ENCODE measurements around the gene ZNF384. TPM values are rescaled to one million over a fixed set of nuclear protein-coding genes. Genes with fewer than 3 reads are reported as not detected.
"Not testable (repeated sequence)": the region's sequence is repeated elsewhere in the genome, so short reads cannot be mapped to it uniquely, and the experiment has no call there.

ZNF384 gene
- polyA plus RNA-seq (ENCODE audit: insufficient read length in 4 of 4): 100 to 1,000 TPM in 2 of 4 donors, 10 to 100 TPM in 2; 68.1 to 109 (median 90.5) TPM

GRCh38 chr12:6688999-6689882 is at the start of gene ZNF384:
Gene ZNF384, minus strand, starts transcription at chr12:6689375. Its CDS starts 9,855 bp downstream, at chr12:6679520.
- peak; percentile 95 to 99 (median 97) for DNase-seq (ENCODE audit: low read depth in 4 of 4, low spot score in 2 of 4)

- no peak for DNase-seq (ENCODE audit: low read depth in 4 of 4, low spot score in 2 of 4)
These were observed 47.6 kb upstream of the ZNF384 start for GRCh38 chr12:6736754-6737153.

GRCh38 chr12:6735448-6736191 is 46.4 kb upstream of the ZNF384 start:
- DNase-seq (ENCODE audit: low read depth in 4 of 4, low spot score in 2 of 4): peak in 2 of 4 donors; percentile 7 to 43

GRCh38 chr12:6734506-6735387 is 45.6 kb upstream of the ZNF384 start:
- DNase-seq (ENCODE audit: low read depth in 4 of 4, low spot score in 2 of 4): no peak

- no peak for DNase-seq (ENCODE audit: low read depth in 4 of 4, low spot score in 2 of 4)
These were observed 41.0 kb upstream of the ZNF384 start for GRCh38 chr12:6730169-6730568.

- no peak for DNase-seq (ENCODE audit: low read depth in 4 of 4, low spot score in 2 of 4)
These were observed 40.0 kb upstream of the ZNF384 start for GRCh38 chr12:6729186-6729585.

GRCh38 chr12:6725350-6725749 is 36.2 kb upstream of the ZNF384 start:
- DNase-seq (ENCODE audit: low read depth in 4 of 4, low spot score in 2 of 4): no peak

- DNase-seq (ENCODE audit: low read depth in 4 of 4, low spot score in 2 of 4): no peak
These were observed 35.2 kb upstream of the ZNF384 start for GRCh38 chr12:6724409-6724797.

- peak; percentile 84 to 97 (median 92) for DNase-seq (ENCODE audit: low read depth in 4 of 4, low spot score in 2 of 4)
These were observed 34.6 kb upstream of the ZNF384 start, which contains the start of gene COPS7A for GRCh38 chr12:6723607-6724408. Gene COPS7A, plus strand, starts transcription at chr12:6724046. Its CDS starts 611 bp downstream, at chr12:6724657.

- no peak for DNase-seq (ENCODE audit: low read depth in 4 of 4, low spot score in 2 of 4)
These were observed 33.7 kb upstream of the ZNF384 start for GRCh38 chr12:6722863-6723262.

GRCh38 chr12:6716874-6717437 is 27.8 kb upstream of the ZNF384 start:
- DNase-seq (ENCODE audit: low read depth in 4 of 4, low spot score in 2 of 4): no peak

GRCh38 chr12:6716031-6716873 is 27.1 kb upstream of the ZNF384 start:
- DNase-seq (ENCODE audit: low read depth in 4 of 4, low spot score in 2 of 4): not testable (repeated sequence)

GRCh38 chr12:6708960-6709394 is 19.8 kb upstream of the ZNF384 start:
- no peak for DNase-seq (ENCODE audit: low read depth in 4 of 4, low spot score in 2 of 4)

- DNase-seq (ENCODE audit: low read depth in 4 of 4, low spot score in 2 of 4): not testable (repeated sequence)
These were observed 19.2 kb upstream of the ZNF384 start for GRCh38 chr12:6708351-6708750.

- DNase-seq (ENCODE audit: low read depth in 4 of 4, low spot score in 2 of 4): no peak
These were observed 14.5 kb upstream of the ZNF384 start for GRCh38 chr12:6703631-6704030.

GRCh38 chr12:6701078-6701768 is 12.0 kb upstream of the ZNF384 start:
- no peak for DNase-seq (ENCODE audit: low read depth in 4 of 4, low spot score in 2 of 4)

GRCh38 chr12:6700646-6701051 is 11.5 kb upstream of the ZNF384 start, which contains the start of gene PIANP:
Gene PIANP, minus strand, starts transcription at chr12:6700815. Its CDS starts 2,754 bp downstream, at chr12:6698061.
- peak in 1 of 4 donors; percentile 65 for DNase-seq (ENCODE audit: low read depth in 4 of 4, low spot score in 2 of 4)

Measured in left renal cortex interstitium (tissue), 4 donors.